Measurements from ENCODE around the gene SYT1. TPM values are rescaled to one million over a fixed set of nuclear protein-coding genes. Genes with fewer than 3 reads are reported as not detected.
A peak's percentile ranks its signal among the peaks of the same experiment; 100 is the strongest.

Gene SYT1
- polyA plus RNA-seq, 1 experiment: 6.8 TPM

DNA sequence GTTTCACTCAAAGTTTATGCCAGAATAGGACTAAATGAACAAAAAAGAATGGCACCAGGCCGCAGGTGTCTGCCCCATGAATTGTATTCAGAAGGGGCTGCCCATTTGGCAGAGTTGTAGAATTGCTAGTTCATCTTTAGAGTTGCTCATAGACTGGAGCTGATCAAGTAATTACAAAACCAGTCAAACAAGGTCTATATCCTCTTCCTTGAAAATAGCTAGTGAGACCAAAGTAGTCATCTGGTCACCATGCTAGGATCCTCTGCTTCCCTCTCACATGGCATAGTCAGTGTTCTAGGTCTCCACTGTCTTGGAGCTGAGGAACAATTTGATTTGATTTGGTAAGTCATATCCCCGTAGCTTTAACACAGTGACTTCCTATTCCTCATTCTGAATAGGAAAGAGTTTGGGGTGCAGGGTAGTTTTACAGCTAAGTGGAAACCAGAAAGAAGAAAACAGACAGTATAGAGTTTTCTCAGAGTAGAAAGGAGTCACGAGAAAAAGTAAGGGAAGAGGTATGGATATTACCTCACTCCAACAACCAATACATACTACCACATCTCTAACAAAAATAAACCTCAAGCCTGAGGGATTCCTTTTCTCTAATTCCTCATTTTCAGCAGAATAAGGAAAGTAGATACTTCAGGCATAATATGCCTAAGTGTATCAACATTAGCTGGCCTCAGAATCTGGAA lies 574.1 kb downstream of the SYT1 start:
- DNase-seq (ENCODE audit: low read depth, low spot score): no peak
- no peak overlapping the region for H3K4me3 ChIP-seq (ENCODE audit: low read depth, low read length)
- ChIA-PET CTCF (interaction anchor here (1.1 to 2.7 kb wide), 2 partner anchors 18 to 1159 kb away, joined by 3 to 10 read pairs; no protein-coding TSS in a partner anchor), POLR2A (interaction anchor here (0.6 kb wide), 1 partner anchor 1091 kb away, joined by 3 read pairs; no protein-coding TSS in a partner anchor)
- H3K9me3 ChIP-seq (ENCODE audit: control insufficient read depth, insufficient read depth, low read length): no peaks in the 10 kb centered on the region
- TF ChIP-seq, protein P1, sequence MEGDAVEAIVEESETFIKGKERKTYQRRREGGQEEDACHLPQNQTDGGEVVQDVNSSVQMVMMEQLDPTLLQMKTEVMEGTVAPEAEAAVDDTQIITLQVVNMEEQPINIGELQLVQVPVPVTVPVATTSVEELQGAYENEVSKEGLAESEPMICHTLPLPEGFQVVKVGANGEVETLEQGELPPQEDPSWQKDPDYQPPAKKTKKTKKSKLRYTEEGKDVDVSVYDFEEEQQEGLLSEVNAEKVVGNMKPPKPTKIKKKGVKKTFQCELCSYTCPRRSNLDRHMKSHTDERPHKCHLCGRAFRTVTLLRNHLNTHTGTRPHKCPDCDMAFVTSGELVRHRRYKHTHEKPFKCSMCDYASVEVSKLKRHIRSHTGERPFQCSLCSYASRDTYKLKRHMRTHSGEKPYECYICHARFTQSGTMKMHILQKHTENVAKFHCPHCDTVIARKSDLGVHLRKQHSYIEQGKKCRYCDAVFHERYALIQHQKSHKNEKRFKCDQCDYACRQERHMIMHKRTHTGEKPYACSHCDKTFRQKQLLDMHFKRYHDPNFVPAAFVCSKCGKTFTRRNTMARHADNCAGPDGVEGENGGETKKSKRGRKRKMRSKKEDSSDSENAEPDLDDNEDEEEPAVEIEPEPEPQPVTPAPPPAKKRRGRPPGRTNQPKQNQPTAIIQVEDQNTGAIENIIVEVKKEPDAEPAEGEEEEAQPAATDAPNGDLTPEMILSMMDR (IDR thresholded peaks at IDR 0.05; ENCODE audit: low read depth, low read length): no peak
- peak overlapping the region; percentile 25 for H3K27ac ChIP-seq (ENCODE audit: low read depth, low read length)
- no peaks in the 10 kb centered on the region for H3K27me3 ChIP-seq (ENCODE audit: control insufficient read depth, insufficient read depth, low read length)

DNA sequence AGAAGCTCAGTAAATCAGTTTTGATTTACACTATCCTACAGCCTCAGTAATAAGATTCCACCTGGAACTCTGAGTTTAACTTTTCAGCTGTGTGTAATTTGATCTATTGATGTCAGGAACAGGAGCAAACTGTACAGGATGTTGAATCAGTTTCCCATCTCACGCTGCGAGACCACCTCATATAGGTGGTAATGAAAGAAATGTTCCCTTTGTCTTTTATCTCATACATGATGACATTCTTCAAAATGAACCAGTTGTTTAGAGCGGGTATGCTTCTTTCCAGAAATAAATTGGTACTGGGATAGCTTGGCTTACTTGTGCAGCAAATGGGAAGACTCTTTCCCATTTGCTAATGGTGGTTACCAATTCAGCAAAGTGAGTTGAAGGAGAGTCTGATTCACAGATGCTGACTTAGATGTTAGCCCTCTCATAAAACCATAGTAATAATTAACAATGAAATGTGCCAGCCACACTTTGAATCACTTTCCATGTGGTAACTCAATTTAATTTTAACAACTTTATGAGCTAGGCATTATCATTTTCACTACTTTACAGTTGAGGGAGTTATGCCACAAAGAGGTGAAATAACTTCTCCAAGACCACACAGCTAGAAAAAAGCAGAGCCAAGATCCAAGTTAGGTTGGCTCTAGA lies 574.7 kb downstream of the SYT1 start:
- ChIA-PET POLR2A (interaction anchor here (0.6 kb wide), 1 partner anchor 1092 kb away, joined by 3 read pairs; no protein-coding TSS in a partner anchor), CTCF (interaction anchor here (1.1 to 2.7 kb wide), 2 partner anchors 19 to 1158 kb away, joined by 3 to 10 read pairs; no protein-coding TSS in a partner anchor)
- TF ChIP-seq, protein P1 (IDR thresholded peaks at IDR 0.05; ENCODE audit: low read depth, low read length): no peak
- Histone ChIP-seq H3K9me3 (ENCODE audit: control insufficient read depth, insufficient read depth, low read length) (no peaks in the 10 kb centered on the region), H3K4me3 (ENCODE audit: low read depth, low read length) (no peak overlapping the region), H3K27ac (ENCODE audit: low read depth, low read length) (no peak overlapping the region), H3K27me3 (ENCODE audit: control insufficient read depth, insufficient read depth, low read length) (no peaks in the 10 kb centered on the region)
- DNase-seq (ENCODE audit: low read depth, low spot score): no peak

DNA sequence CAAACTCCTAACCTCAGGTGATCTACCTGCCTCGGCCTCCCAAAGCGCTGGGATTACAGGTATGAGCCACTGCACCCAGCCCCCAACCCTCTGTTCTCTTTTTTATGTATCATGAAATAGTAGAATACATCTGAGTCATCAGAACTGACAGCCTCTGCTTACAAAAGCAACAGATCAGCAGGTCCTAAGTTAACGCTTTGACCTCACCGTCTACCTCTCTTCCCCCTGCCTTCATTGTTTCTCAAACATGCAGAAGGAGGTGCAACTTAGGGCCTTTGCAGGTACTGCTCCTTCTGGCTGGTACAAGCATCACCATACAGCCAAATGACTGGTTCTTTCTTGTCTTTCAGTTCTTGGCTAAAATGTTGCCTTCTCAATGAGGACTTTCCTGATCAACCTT lies 577.0 kb downstream of the SYT1 start:
- POLR2A ChIA-PET: no interaction called here
- H3K27me3 ChIP-seq (ENCODE audit: control insufficient read depth, insufficient read depth, low read length): no peaks in the 10 kb centered on the region

DNA sequence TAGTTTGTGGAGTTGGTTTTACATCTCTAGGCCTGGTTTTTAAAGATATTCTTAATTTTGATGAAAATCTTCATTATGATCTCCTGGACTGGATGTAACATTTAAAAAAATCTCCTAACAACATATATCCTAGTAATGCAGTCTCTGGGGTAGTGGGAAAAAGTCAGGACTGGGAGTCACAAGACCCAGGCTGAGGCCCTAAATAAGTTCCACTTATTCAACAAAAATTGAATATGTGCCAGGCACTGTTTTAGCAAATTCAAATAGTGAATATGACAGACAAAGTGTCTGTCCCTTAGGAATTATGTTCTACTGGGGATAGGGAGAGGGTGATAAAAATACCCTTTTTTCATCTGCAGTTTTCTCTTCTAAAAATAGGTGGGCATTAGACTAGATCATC lies 577.8 kb downstream of the SYT1 start:
- TF ChIP-seq, protein P1 (IDR thresholded peaks at IDR 0.05; ENCODE audit: low read depth, low read length): no peak
- CTCF ChIA-PET: no interaction called here
- no peaks in the 10 kb centered on the region for H3K27me3 ChIP-seq (ENCODE audit: control insufficient read depth, insufficient read depth, low read length)
- H3K9me3 ChIP-seq (ENCODE audit: control insufficient read depth, insufficient read depth, low read length): no peaks in the 10 kb centered on the region
- H3K4me3 ChIP-seq (ENCODE audit: low read depth, low read length): no peak overlapping the region
- no peak for DNase-seq (ENCODE audit: low read depth, low spot score)
- POLR2A ChIA-PET: no interaction called here
- H3K27ac ChIP-seq (ENCODE audit: low read depth, low read length): no peak overlapping the region

More for the DNA sequence above, 577.0 kb downstream of the SYT1 start:
- Histone ChIP-seq H3K27ac (ENCODE audit: low read depth, low read length) (no peak overlapping the region), H3K4me3 (ENCODE audit: low read depth, low read length) (no peak overlapping the region), H3K9me3 (ENCODE audit: control insufficient read depth, insufficient read depth, low read length) (no peaks in the 10 kb centered on the region)
- TF ChIP-seq, protein P1 (IDR thresholded peaks at IDR 0.05; ENCODE audit: low read depth, low read length): no peak
- CTCF ChIA-PET: no interaction called here
- DNase-seq (ENCODE audit: low read depth, low spot score): no peak

DNA sequence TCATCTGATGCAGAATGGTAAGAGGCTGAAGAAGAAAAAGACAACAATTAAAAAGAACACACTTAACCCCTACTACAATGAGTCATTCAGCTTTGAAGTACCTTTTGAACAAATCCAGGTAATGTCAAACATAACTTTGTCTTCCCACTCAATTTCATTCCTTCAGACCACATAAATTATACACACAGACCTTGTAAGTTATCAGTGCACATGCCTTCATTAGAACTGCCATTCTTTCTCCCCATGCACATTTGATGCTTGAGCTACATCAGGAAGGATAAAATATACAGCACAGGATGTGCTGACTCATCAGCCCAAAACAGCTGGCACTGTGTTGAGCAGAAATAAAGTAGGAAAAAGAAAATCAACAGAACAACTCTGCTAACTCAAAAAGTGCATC lies 579.5 kb downstream of the SYT1 start:
- POLR2A ChIA-PET: no interaction called here
- Histone ChIP-seq H3K4me3 (ENCODE audit: low read depth, low read length) (no peak overlapping the region), H3K9me3 (ENCODE audit: control insufficient read depth, insufficient read depth, low read length) (no peaks in the 10 kb centered on the region), H3K27me3 (ENCODE audit: control insufficient read depth, insufficient read depth, low read length) (no peaks in the 10 kb centered on the region), H3K27ac (ENCODE audit: low read depth, low read length) (no peak overlapping the region)
- DNase-seq (ENCODE audit: low read depth, low spot score): no peak
- CTCF ChIA-PET: interaction anchor here (0.6 to 1.4 kb wide), 4 partner anchors 24 to 1298 kb away, joined by 3 to 5 read pairs (median 3); no protein-coding TSS in a partner anchor
- TF ChIP-seq, protein P1 (IDR thresholded peaks at IDR 0.05; ENCODE audit: low read depth, low read length): no peak
